Transverse colon (tissue), 4 donors: Measurements from ENCODE around the gene DDX17. TPM values are rescaled to one million over a fixed set of nuclear protein-coding genes. Genes with fewer than 3 reads are reported as not detected.

Experiments
- DNase-seq: peaks from one replicate; pipeline ENCODE4 v3.0.0-alpha.2; 2019
- H3K27ac ChIP-seq, 4 donors: fragments of 200-600 bp; sonication (generic); 2 replicates each; pipeline ENCODE4 v1.5.1; 2016 to 2018; ENCODE audit warnings: inconsistent platforms in 4 of 4
- H3K27me3 ChIP-seq: fragments of 200-600 bp; sonication (generic); 2 replicates; pipeline ENCODE4 v1.5.1; 2017; ENCODE audit warnings: inconsistent platforms
- H3K36me3 ChIP-seq, 4 donors: fragments of 200-600 bp; sonication (generic); 2 replicates each; pipeline ENCODE4 v1.5.1; 2017 to 2019; ENCODE audit warnings: inconsistent platforms in 4 of 4
- H3K4me1 ChIP-seq, 4 donors: fragments of 200-600 bp; sonication (generic); 2 replicates each; pipeline ENCODE4 v1.5.1; 2017 to 2020; ENCODE audit warnings: inconsistent platforms in 4 of 4
- H3K4me3 ChIP-seq, 4 donors: fragments of 200-600 bp; sonication (generic); 1 replicate in 1 of 4; 2 replicates in 3 of 4; pipeline versions ENCODE4 v1.5.1 to v1.6.1; 2017 to 2019; ENCODE audit warnings: inconsistent platforms in 4 of 4
- H3K9me3 ChIP-seq, 2 donors: fragments of 200-600 bp; sonication (generic); 2 replicates each; pipeline ENCODE4 v1.5.1; 2017 to 2019; ENCODE audit warnings: inconsistent platforms in 2 of 2
- CTCF ChIP-seq, 5 experiments: fragments of 200-600 bp in 3 of 5; fragments of 450-650 bp in 2 of 5; sonication (generic) in 3 of 5; IDR thresholded peaks; 1 replicate in 2 of 5; 2 replicates in 3 of 5; pipeline ENCODE4 v1.5.1; 2016 to 2017; ENCODE audit warnings: antibody characterized with exemption in 5 of 5, inconsistent platforms in 3 of 5, mild to moderate bottlenecking in 2 of 5, moderate library complexity in 1 of 5
- EP300 ChIP-seq: sonication (generic); formaldehyde crosslinking; IDR thresholded peaks from one replicate; pipeline ENCODE4 v1.6.1; 2017; ENCODE audit warnings: antibody characterized with exemption, low read depth
- POLR2A ChIP-seq: fragments of 450-650 bp; IDR thresholded peaks from one replicate; pipeline ENCODE4 v1.6.1; 2016; ENCODE audit warnings: antibody characterized with exemption, mild to moderate bottlenecking, moderate library complexity
- POLR2AphosphoS5 ChIP-seq, 3 donors: sonication (generic); formaldehyde crosslinking; IDR thresholded peaks; one replicate each; pipeline ENCODE4 v1.6.1; 2016; ENCODE audit warnings: antibody characterized with exemption in 3 of 3
- WGBS, 2 donors: methylation state at CpG; one replicate each; pipeline ENCODE4 v1.1.5; 2018; ENCODE audit warnings: low coverage in 1 of 2; 5-methylcytosine and 5-hydroxymethylcytosine counted together
- in situ Hi-C, 4 donors: fragments of 200-750 bp; cut with MboI; loops; one replicate each; pipeline versions ENCODE4 v1.15.0 to v1.15.1; 2017; ENCODE audit warnings: low sequenced_read_pairs in 3 of 4, low pct_ligation_motif_present in 1 of 4, low pct_unique_long_range_greater_than_20kb in 1 of 4
- intact Hi-C: fragments of 100-400 bp; cut with DNase I; formaldehyde crosslinking; loops from one replicate; pipeline ENCODE4 v1.15.1; 2023; ENCODE audit warnings: low total_unique reads
- total RNA-seq, 4 donors: library from RNA; depleted of rRNA; stranded (reverse); fragments of >200 nt; gene quantifications; one replicate each; pipeline ENCODE4 v1.1.0, GENCODE V29; 2016

Gene DDX17
- total RNA-seq, 4 donors from 2014 or later, result 506 to 1,034 (median 728) TPM

GRCh38 chr22:38442967-38443627 lies 63.0 kb downstream of the DDX17 start:
- H3K4me3 ChIP-seq, result no peak overlapping the region
- H3K27me3 ChIP-seq, result peaks cover 70% of the 10 kb centered on the region
- WGBS, 2 donors, result 20 to 66% methylated on average over 1 to 13 of the region's 13 CpGs
- no peak for TF ChIP-seq EP300
- TF ChIP-seq POLR2AphosphoS5 (IDR thresholded peaks at IDR 0.05), result no peak
- TF ChIP-seq POLR2A, result no peak
- TF ChIP-seq CTCF (IDR thresholded peaks at IDR 0.05), result no peak
- in situ Hi-C loops (no loop called here), intact Hi-C loops (no loop called here)
- DNase-seq, result no peak
- no peaks in the 10 kb centered on the region for H3K9me3 ChIP-seq
- H3K36me3 ChIP-seq, result no peaks in the 10 kb centered on the region
- no peaks in the 10 kb centered on the region for H3K4me1 ChIP-seq
- no peak overlapping the region for H3K27ac ChIP-seq

- in situ Hi-C loops, result no loop called here
- DNase-seq, result no peak
Measured at GRCh38 chr22:38441620-38442287, 64.4 kb downstream of the DDX17 start.

GRCh38 chr22:38440747-38441350 lies 65.3 kb downstream of the DDX17 start:
- in situ Hi-C loops (no loop called here), intact Hi-C loops (no loop called here)
- WGBS, 2 donors, result 71 to 79% methylated on average over 7 to 14 of the region's 14 CpGs

More at GRCh38 chr22:38441620-38442287, 64.4 kb downstream of the DDX17 start:
- no peak for TF ChIP-seq CTCF (IDR thresholded peaks at IDR 0.05)
- no peak for TF ChIP-seq POLR2A
- no peak for TF ChIP-seq POLR2AphosphoS5 (IDR thresholded peaks at IDR 0.05)
- no peak for TF ChIP-seq EP300
- WGBS, 2 donors, result 68 to 81% methylated on average over 2 to 16 of the region's 16 CpGs
- H3K36me3 ChIP-seq, result no peaks in the 10 kb centered on the region
- no peak overlapping the region for H3K4me3 ChIP-seq
- no peaks in the 10 kb centered on the region for H3K9me3 ChIP-seq
- no peak overlapping the region for H3K27ac ChIP-seq
- peaks cover 64% of the 10 kb centered on the region for H3K27me3 ChIP-seq
- H3K4me1 ChIP-seq, result no peaks in the 10 kb centered on the region
- intact Hi-C loops, result no loop called here

More at GRCh38 chr22:38440747-38441350, 65.3 kb downstream of the DDX17 start:
- no peak for TF ChIP-seq POLR2A
- TF ChIP-seq EP300, result no peak
- no peak for TF ChIP-seq CTCF (IDR thresholded peaks at IDR 0.05)
- no peak for TF ChIP-seq POLR2AphosphoS5 (IDR thresholded peaks at IDR 0.05)
- Histone ChIP-seq H3K9me3 (no peaks in the 10 kb centered on the region), H3K4me1 (no peaks in the 10 kb centered on the region), H3K4me3 (no peak overlapping the region), H3K36me3 (no peaks in the 10 kb centered on the region), H3K27ac (no peak overlapping the region), H3K27me3 (peaks cover 55% of the 10 kb centered on the region)
- DNase-seq, result no peak
